Central memory CD8-positive, alpha-beta T cell (primary cell): ENCODE data around the gene PHLPP2.
"Not testable (repeated sequence)": the region's sequence is repeated elsewhere in the genome, so short reads cannot be mapped to it uniquely, and the experiment has no call there.

Experiments
- ATAC-seq: fragments of 150-1000 bp; cut with Tn5 transposase; replicated peaks from 2 replicates; pipeline ENCODE4 v1.10.0; 2022; ENCODE audit warnings: mild to moderate bottlenecking, moderate FRiP score, moderate number of reproducible peaks; ENCODE audit not compliant: poor library complexity, severe bottlenecking; ENCODE audit errors: extremely low read depth
- DNase-seq, 2 donors: peaks; one replicate each; pipeline ENCODE4 v3.0.0; 2021; ENCODE audit warnings: low spot score in 2 of 2
- H3K27ac Mint-ChIP-seq: one replicate; pipeline ENCODE4 v1.8.0; 2022; ENCODE audit warnings: low read depth, mild to moderate bottlenecking, moderate library complexity, mixed read lengths
- H3K27me3 Mint-ChIP-seq: one replicate; pipeline ENCODE4 v1.8.0; 2022; ENCODE audit warnings: mixed read lengths
- H3K36me3 Mint-ChIP-seq: one replicate; pipeline ENCODE4 v1.8.0; 2022; ENCODE audit warnings: mild to moderate bottlenecking, moderate library complexity, mixed read lengths; ENCODE audit not compliant: insufficient read depth
- H3K4me1 Mint-ChIP-seq: one replicate; pipeline ENCODE4 v1.8.0; 2022; ENCODE audit warnings: mixed read lengths
- H3K4me3 Mint-ChIP-seq: one replicate; pipeline ENCODE4 v1.8.0; 2022; ENCODE audit warnings: mild to moderate bottlenecking, moderate library complexity, mixed read lengths
- H3K9me3 Mint-ChIP-seq: one replicate; pipeline ENCODE4 v1.8.0; 2022; ENCODE audit warnings: mixed read lengths

Gene PHLPP2

GRCh38 chr16:71709229-71709781 lies 15.2 kb downstream of the PHLPP2 start:
- Mint-ChIP-seq H3K36me3 (peaks cover 4% of the 10 kb centered on the region), H3K4me1 (peaks cover 14% of the 10 kb centered on the region), H3K4me3 (no peak overlapping the region), H3K27ac (no peak overlapping the region), H3K27me3 (no peaks in the 10 kb centered on the region), H3K9me3 (no peaks in the 10 kb centered on the region)
- ATAC-seq (no peak), DNase-seq (no peak)

GRCh38 chr16:71708696-71709095 lies 15.8 kb downstream of the PHLPP2 start:
- H3K4me1 Mint-ChIP-seq, result peaks cover 14% of the 10 kb centered on the region
- H3K9me3 Mint-ChIP-seq, result no peaks in the 10 kb centered on the region
- no peak overlapping the region for H3K4me3 Mint-ChIP-seq
- no peak overlapping the region for H3K27ac Mint-ChIP-seq
- peaks cover 4% of the 10 kb centered on the region for H3K36me3 Mint-ChIP-seq
- no peaks in the 10 kb centered on the region for H3K27me3 Mint-ChIP-seq
- no peak for DNase-seq
- no peak for ATAC-seq

DNA sequence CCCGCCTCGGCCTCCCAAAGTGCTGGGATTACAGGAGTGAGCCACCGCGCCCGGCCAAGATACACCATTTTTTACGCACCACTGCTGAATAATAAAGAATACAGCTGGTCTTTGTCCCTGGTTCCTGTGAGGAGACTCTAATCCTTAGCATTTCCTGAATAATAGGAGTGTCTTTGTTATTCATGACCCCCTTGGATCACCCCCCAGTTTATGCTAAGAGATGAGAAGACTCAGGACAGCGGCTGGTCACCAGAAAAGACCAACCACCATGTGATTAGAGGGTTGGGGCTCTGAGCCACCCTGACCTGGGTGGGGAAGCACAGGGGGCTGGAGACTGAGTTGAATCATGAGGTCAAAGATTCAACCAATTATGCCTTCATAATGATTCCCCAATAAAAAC lies 17.3 kb downstream of the PHLPP2 start:
- peaks cover 14% of the 10 kb centered on the region for H3K4me1 Mint-ChIP-seq
- ATAC-seq, result no peak
- DNase-seq, result no peak
- no peaks in the 10 kb centered on the region for H3K9me3 Mint-ChIP-seq
- no peaks in the 10 kb centered on the region for H3K27me3 Mint-ChIP-seq
- no peak overlapping the region for H3K27ac Mint-ChIP-seq
- H3K36me3 Mint-ChIP-seq, result peaks cover 2% of the 10 kb centered on the region
- no peak overlapping the region for H3K4me3 Mint-ChIP-seq

GRCh38 chr16:71706046-71706445 lies 18.5 kb downstream of the PHLPP2 start:
- Mint-ChIP-seq H3K36me3 (peaks cover 7% of the 10 kb centered on the region), H3K4me1 (peaks cover 14% of the 10 kb centered on the region), H3K27me3 (no peaks in the 10 kb centered on the region), H3K4me3 (no peak overlapping the region), H3K27ac (no peak overlapping the region), H3K9me3 (no peaks in the 10 kb centered on the region)
- no peak for DNase-seq
- ATAC-seq, result no peak

- ATAC-seq (no peak), DNase-seq (no peak)
- Mint-ChIP-seq H3K27me3 (no peaks in the 10 kb centered on the region), H3K36me3 (peaks cover 12% of the 10 kb centered on the region), H3K4me3 (no peak overlapping the region), H3K4me1 (peaks cover 11% of the 10 kb centered on the region), H3K9me3 (no peaks in the 10 kb centered on the region), H3K27ac (no peak overlapping the region)
These were observed 21.2 kb downstream of the PHLPP2 start for GRCh38 chr16:71703333-71703732.

DNA sequence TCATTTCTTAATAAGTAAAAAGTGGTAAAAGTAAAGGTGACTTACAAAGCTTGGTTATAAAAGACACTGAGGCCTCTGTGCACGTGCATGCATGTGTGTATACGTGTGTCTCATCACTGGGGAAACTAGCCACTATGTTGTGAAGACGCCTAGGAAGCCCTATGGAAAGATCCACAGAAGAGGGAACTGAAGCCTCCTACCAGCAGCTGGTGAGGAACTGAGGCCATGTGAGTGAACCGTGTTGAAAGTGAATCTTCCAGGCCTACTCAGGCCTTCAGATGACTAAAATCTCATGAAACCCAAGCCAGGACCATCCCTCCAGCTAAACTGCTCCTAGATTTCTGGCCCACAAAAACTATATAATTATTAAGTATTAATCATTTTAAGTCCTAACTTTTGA lies 23.7 kb downstream of the PHLPP2 start:
- no peak for DNase-seq
- H3K4me1 Mint-ChIP-seq, result peaks cover 7% of the 10 kb centered on the region
- ATAC-seq, result no peak

GRCh38 chr16:71698491-71698890 lies 26.0 kb downstream of the PHLPP2 start:
- H3K4me3 Mint-ChIP-seq, result no peak overlapping the region
- H3K36me3 Mint-ChIP-seq, result peaks cover 12% of the 10 kb centered on the region
- H3K27me3 Mint-ChIP-seq, result no peaks in the 10 kb centered on the region
- ATAC-seq (no peak), DNase-seq (no peak)
- no peaks in the 10 kb centered on the region for H3K4me1 Mint-ChIP-seq
- H3K27ac Mint-ChIP-seq, result no peak overlapping the region
- no peaks in the 10 kb centered on the region for H3K9me3 Mint-ChIP-seq

More for the DNA sequence above, 23.7 kb downstream of the PHLPP2 start:
- no peaks in the 10 kb centered on the region for H3K9me3 Mint-ChIP-seq
- H3K4me3 Mint-ChIP-seq, result no peak overlapping the region
- no peak overlapping the region for H3K27ac Mint-ChIP-seq
- H3K27me3 Mint-ChIP-seq, result no peaks in the 10 kb centered on the region
- peaks cover 12% of the 10 kb centered on the region for H3K36me3 Mint-ChIP-seq

GRCh38 chr16:71693164-71693563 lies 31.3 kb downstream of the PHLPP2 start:
- DNase-seq (no peak), ATAC-seq (no peak)
- Mint-ChIP-seq H3K4me3 (no peak overlapping the region), H3K9me3 (no peaks in the 10 kb centered on the region), H3K36me3 (peaks cover 13% of the 10 kb centered on the region), H3K4me1 (no peaks in the 10 kb centered on the region), H3K27me3 (no peaks in the 10 kb centered on the region), H3K27ac (no peak overlapping the region)

DNA sequence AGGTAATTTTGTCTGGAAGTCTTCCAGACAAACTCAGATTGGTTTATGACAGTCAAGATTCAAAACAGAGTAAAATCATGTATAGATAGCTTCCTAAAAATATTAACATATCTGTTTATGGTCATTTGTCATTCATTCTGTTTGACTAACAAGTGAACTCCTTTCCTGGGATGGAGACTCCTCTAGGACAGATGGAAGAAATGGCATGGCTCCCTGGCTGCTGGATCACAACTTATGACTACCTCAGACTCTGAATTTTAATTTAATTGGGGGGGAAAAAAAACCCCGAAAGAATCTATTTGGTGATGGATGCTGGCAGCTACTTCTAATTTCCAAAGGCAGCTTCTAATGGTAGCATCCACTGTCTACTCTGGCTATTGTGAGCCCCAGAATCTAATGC lies 34.6 kb downstream of the PHLPP2 start:
- no peak for DNase-seq
- H3K27me3 Mint-ChIP-seq, result no peaks in the 10 kb centered on the region
- no peak overlapping the region for H3K4me3 Mint-ChIP-seq
- no peak for ATAC-seq
- no peaks in the 10 kb centered on the region for H3K9me3 Mint-ChIP-seq
- no peaks in the 10 kb centered on the region for H3K4me1 Mint-ChIP-seq
- peaks cover 22% of the 10 kb centered on the region for H3K36me3 Mint-ChIP-seq
- H3K27ac Mint-ChIP-seq, result no peak overlapping the region

DNA sequence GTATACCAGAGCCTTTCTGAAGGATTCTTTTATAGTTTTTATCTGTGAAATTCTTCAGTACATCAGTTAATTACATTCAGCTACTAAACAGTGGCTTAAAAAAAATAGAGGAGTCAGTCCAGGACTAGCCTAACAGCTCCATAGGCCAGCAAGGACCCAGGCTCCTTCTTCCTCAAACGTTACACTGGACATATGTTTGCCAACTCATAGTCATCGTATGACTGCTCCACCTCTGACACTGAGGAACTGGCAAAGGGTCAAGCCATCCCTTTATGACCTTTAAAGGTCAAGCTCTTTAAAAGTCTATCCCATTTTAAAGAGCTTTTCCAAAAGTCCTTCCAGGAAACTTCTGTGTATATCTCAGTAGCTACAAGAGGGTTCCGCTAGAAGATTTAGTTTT lies 36.6 kb downstream of the PHLPP2 start:
- no peaks in the 10 kb centered on the region for H3K9me3 Mint-ChIP-seq
- ATAC-seq (no peak), DNase-seq (no peak)
- no peaks in the 10 kb centered on the region for H3K27me3 Mint-ChIP-seq
- peaks cover 28% of the 10 kb centered on the region for H3K36me3 Mint-ChIP-seq
- no peak overlapping the region for H3K4me3 Mint-ChIP-seq
- no peaks in the 10 kb centered on the region for H3K4me1 Mint-ChIP-seq
- H3K27ac Mint-ChIP-seq, result no peak overlapping the region

DNA sequence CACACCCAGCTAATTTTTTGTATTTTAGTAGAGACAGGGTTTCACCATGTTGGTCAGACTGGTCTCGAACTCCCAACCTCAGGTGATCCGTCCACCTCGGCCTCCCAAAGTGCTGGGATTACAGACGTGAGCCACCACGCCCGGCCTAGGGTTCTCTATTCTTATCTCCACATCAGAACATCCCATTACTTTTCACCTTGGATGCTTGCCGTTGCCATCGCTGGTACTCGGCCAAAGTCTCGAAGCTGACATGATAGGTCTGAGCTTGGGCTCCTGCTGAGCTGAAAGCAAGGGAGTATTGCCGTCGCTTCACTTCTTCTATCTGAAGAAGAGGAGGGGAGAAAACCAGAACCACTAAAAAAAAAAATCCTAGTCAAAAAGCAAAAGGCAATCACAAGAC lies 40.2 kb downstream of the PHLPP2 start:
- H3K9me3 Mint-ChIP-seq, H3K4me3 Mint-ChIP-seq, DNase-seq, H3K27me3 Mint-ChIP-seq, H3K4me1 Mint-ChIP-seq, ATAC-seq, H3K27ac Mint-ChIP-seq: not testable (repeated sequence)
- H3K36me3 Mint-ChIP-seq, result peaks cover 29% of the 10 kb centered on the region

- DNase-seq, result no peak
- H3K27me3 Mint-ChIP-seq, result no peaks in the 10 kb centered on the region
- no peak for ATAC-seq
- H3K36me3 Mint-ChIP-seq, result peaks cover 27% of the 10 kb centered on the region
- no peaks in the 10 kb centered on the region for H3K9me3 Mint-ChIP-seq
- no peak overlapping the region for H3K27ac Mint-ChIP-seq
- H3K4me3 Mint-ChIP-seq, result no peak overlapping the region
- no peaks in the 10 kb centered on the region for H3K4me1 Mint-ChIP-seq
These were observed 43.1 kb downstream of the PHLPP2 start for GRCh38 chr16:71681360-71681759.

DNA sequence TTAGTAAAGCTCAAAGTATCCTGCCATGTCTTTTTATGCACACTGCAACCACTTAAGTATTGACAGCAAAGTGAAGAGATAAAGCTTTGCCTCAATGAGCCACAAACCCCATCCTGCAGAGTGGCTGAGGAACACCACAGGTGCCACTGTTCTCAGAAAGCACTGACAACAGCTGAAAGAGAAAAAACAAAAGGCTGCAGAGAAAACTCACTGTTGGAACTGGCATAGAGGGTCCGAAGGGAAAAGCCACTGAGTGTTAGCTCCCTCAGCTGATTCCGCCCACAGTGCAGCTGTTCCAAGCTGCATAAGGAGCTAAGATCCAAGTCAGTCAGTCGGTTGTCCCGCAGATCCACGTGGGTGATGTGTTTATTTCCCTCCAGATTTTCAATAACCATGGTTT lies 48.3 kb downstream of the PHLPP2 start:
- H3K27ac Mint-ChIP-seq, result no peak overlapping the region
- peaks cover 23% of the 10 kb centered on the region for H3K36me3 Mint-ChIP-seq

DNA sequence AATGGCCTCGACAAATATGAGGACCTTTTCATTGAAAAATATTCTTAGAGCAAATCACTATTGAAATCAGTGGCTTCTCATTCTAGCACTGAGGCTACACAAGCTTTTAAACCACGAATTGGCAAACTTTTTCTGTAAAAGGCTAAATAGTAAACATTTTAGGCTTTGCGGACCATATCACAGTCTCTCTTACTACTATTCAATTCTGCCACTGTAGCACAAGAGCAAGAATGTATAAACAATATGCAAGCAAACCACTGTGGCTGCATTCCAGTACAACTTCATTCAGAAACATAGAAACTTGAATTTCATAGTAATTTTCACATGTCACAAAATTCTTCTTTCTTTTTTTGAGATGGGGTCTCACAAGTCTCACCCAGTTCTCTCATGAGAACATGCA lies 49.1 kb downstream of the PHLPP2 start:
- peaks cover 21% of the 10 kb centered on the region for H3K36me3 Mint-ChIP-seq
- no peak for ATAC-seq

More for the DNA sequence above, 48.3 kb downstream of the PHLPP2 start:
- Mint-ChIP-seq H3K4me1 (no peaks in the 10 kb centered on the region), H3K9me3 (no peaks in the 10 kb centered on the region), H3K4me3 (no peak overlapping the region), H3K27me3 (no peaks in the 10 kb centered on the region)
- DNase-seq (no peak), ATAC-seq (no peak)

More for the DNA sequence above, 49.1 kb downstream of the PHLPP2 start:
- Mint-ChIP-seq H3K9me3 (no peaks in the 10 kb centered on the region), H3K4me1 (no peaks in the 10 kb centered on the region), H3K27ac (no peak overlapping the region), H3K4me3 (no peak overlapping the region), H3K27me3 (no peaks in the 10 kb centered on the region)
- no peak for DNase-seq
